Breast epithelium (tissue), 3 donors: ENCODE results near the gene PSME2.

Experiments
- CTCF ChIP-seq, 3 donors: fragments of 450-650 bp; IDR thresholded peaks; one replicate each; pipeline ENCODE4 v1.5.1; 2016 to 2017; ENCODE audit warnings: antibody characterized with exemption in 3 of 3, mild to moderate bottlenecking in 3 of 3, moderate library complexity in 3 of 3
- POLR2AphosphoS5 ChIP-seq, 3 donors: sonication (generic); formaldehyde crosslinking; IDR thresholded peaks; one replicate each; pipeline ENCODE4 v1.6.1; 2017; ENCODE audit warnings: antibody characterized with exemption in 3 of 3

GRCh38 chr14:24113801-24114531 lies 32.4 kb downstream of the PSME2 start:
- no peak for TF ChIP-seq CTCF (IDR thresholded peaks at IDR 0.05)
- peak in 2 of 3 donors; percentile 29 to 62 for TF ChIP-seq POLR2AphosphoS5 (IDR thresholded peaks at IDR 0.05)
